Measurements from ENCODE around the gene MAP3K3.

The MAP3K3 gene

DNA sequence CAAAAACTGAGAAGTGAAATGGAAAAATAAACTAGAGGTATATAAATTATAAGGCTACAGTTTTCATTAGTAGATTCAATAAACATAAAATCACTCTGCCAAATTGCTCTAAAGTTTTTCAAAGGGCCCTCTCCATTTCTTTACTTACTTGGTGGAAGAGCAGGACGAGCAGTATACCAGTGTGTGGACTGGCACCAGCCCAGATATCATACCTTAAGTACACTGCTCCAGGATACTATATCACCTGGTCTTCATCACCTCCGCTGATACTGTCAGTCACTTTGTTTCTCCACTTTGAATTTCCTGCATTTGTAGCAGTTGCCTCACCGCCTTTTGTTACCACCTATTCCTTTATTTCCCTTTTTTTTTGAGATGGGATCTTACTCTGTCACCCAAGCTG lies 37.6 kb downstream of the MAP3K3 start:
- no peaks in the 10 kb centered on the region for H3K27me3 ChIP-seq (ENCODE audit: control insufficient read depth, insufficient read depth, low read length)
- no peak overlapping the region for H3K4me3 ChIP-seq (ENCODE audit: low read length)
- peaks cover 7% of the 10 kb centered on the region for H3K36me3 ChIP-seq (ENCODE audit: control insufficient read depth, low read depth, low read length)
- H3K4me1 ChIP-seq (ENCODE audit: control insufficient read depth, low read depth, low read length): no peaks in the 10 kb centered on the region
- H3K27ac ChIP-seq (ENCODE audit: low read length): no peak overlapping the region
- no peaks in the 10 kb centered on the region for H3K9me3 ChIP-seq (ENCODE audit: control insufficient read depth, low read depth, low read length)
- H3K9ac ChIP-seq (ENCODE audit: low read length): no peak overlapping the region

GRCh38 chr17:63665527-63666214 lies 43.5 kb downstream of the MAP3K3 start:
- H3K36me3 ChIP-seq (ENCODE audit: control insufficient read depth, low read depth, low read length): no peaks in the 10 kb centered on the region

GRCh38 chr17:63672856-63673255 lies 50.6 kb downstream of the MAP3K3 start:
- no peak overlapping the region for H3K4me3 ChIP-seq (ENCODE audit: low read length)
- H3K36me3 ChIP-seq (ENCODE audit: control insufficient read depth, low read depth, low read length): no peaks in the 10 kb centered on the region
- no peaks in the 10 kb centered on the region for H3K9me3 ChIP-seq (ENCODE audit: control insufficient read depth, low read depth, low read length)
- H3K27me3 ChIP-seq (ENCODE audit: control insufficient read depth, insufficient read depth, low read length): no peaks in the 10 kb centered on the region
- H3K9ac ChIP-seq (ENCODE audit: low read length): no peak overlapping the region
- H3K27ac ChIP-seq (ENCODE audit: low read length): no peak overlapping the region
- peaks cover 24% of the 10 kb centered on the region for H3K4me1 ChIP-seq (ENCODE audit: control insufficient read depth, low read depth, low read length)

More at GRCh38 chr17:63665527-63666214, 43.5 kb downstream of the MAP3K3 start:
- Histone ChIP-seq H3K4me1 (ENCODE audit: control insufficient read depth, low read depth, low read length) (no peaks in the 10 kb centered on the region), H3K27me3 (ENCODE audit: control insufficient read depth, insufficient read depth, low read length) (no peaks in the 10 kb centered on the region), H3K27ac (ENCODE audit: low read length) (no peak overlapping the region), H3K9me3 (ENCODE audit: control insufficient read depth, low read depth, low read length) (no peaks in the 10 kb centered on the region), H3K9ac (ENCODE audit: low read length) (no peak overlapping the region), H3K4me3 (ENCODE audit: low read length) (no peak overlapping the region)

GRCh38 chr17:63675231-63675606 lies 53.0 kb downstream of the MAP3K3 start:
- H3K9ac ChIP-seq (ENCODE audit: low read length): no peak overlapping the region
- no peak overlapping the region for H3K4me3 ChIP-seq (ENCODE audit: low read length)

GRCh38 chr17:63675607-63676546 lies 53.7 kb downstream of the MAP3K3 start:
- peaks cover 24% of the 10 kb centered on the region for H3K4me1 ChIP-seq (ENCODE audit: control insufficient read depth, low read depth, low read length)
- no peak overlapping the region for H3K9ac ChIP-seq (ENCODE audit: low read length)
- H3K27me3 ChIP-seq (ENCODE audit: control insufficient read depth, insufficient read depth, low read length): no peaks in the 10 kb centered on the region
- no peak overlapping the region for H3K4me3 ChIP-seq (ENCODE audit: low read length)
- H3K9me3 ChIP-seq (ENCODE audit: control insufficient read depth, low read depth, low read length): no peaks in the 10 kb centered on the region
- H3K27ac ChIP-seq (ENCODE audit: low read length): no peak overlapping the region
- no peaks in the 10 kb centered on the region for H3K36me3 ChIP-seq (ENCODE audit: control insufficient read depth, low read depth, low read length)

More at GRCh38 chr17:63675231-63675606, 53.0 kb downstream of the MAP3K3 start:
- Histone ChIP-seq H3K4me1 (ENCODE audit: control insufficient read depth, low read depth, low read length) (peaks cover 24% of the 10 kb centered on the region), H3K36me3 (ENCODE audit: control insufficient read depth, low read depth, low read length) (no peaks in the 10 kb centered on the region), H3K27ac (ENCODE audit: low read length) (no peak overlapping the region), H3K27me3 (ENCODE audit: control insufficient read depth, insufficient read depth, low read length) (no peaks in the 10 kb centered on the region), H3K9me3 (ENCODE audit: control insufficient read depth, low read depth, low read length) (no peaks in the 10 kb centered on the region)

- no peaks in the 10 kb centered on the region for H3K27me3 ChIP-seq (ENCODE audit: control insufficient read depth, insufficient read depth, low read length)
- H3K4me1 ChIP-seq (ENCODE audit: control insufficient read depth, low read depth, low read length): peaks cover 24% of the 10 kb centered on the region
- H3K4me3 ChIP-seq (ENCODE audit: low read length): no peak overlapping the region
- no peak overlapping the region for H3K9ac ChIP-seq (ENCODE audit: low read length)
- H3K36me3 ChIP-seq (ENCODE audit: control insufficient read depth, low read depth, low read length): no peaks in the 10 kb centered on the region
- no peaks in the 10 kb centered on the region for H3K9me3 ChIP-seq (ENCODE audit: control insufficient read depth, low read depth, low read length)
- H3K27ac ChIP-seq (ENCODE audit: low read length): no peak overlapping the region
These were observed 54.4 kb downstream of the MAP3K3 start for GRCh38 chr17:63676584-63676983.

DNA sequence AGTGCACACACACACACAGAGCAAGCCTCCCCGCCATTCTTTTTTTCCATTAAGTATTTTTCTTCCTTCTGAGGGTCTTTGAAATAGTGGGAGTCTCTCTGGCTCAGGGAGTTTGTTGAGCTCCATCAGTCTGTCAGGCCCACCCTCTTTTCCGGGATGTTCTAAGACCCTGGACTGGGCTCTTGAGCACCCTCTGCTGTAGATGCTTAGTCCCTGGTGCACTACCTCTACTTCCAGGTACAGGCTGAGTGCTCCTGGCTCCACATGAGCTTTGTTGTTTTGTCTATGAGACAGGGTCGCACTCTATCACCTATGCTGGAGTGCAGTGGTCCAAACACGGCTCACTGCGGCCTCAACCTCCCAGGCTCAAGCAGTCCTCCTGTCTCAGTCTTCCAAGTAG lies 57.0 kb downstream of the MAP3K3 start:
- peaks cover 18% of the 10 kb centered on the region for H3K4me1 ChIP-seq (ENCODE audit: control insufficient read depth, low read depth, low read length)
- H3K36me3 ChIP-seq (ENCODE audit: control insufficient read depth, low read depth, low read length): peaks cover 2% of the 10 kb centered on the region
- no peak overlapping the region for H3K4me3 ChIP-seq (ENCODE audit: low read length)
- H3K27ac ChIP-seq (ENCODE audit: low read length): no peak overlapping the region
- H3K9ac ChIP-seq (ENCODE audit: low read length): no peak overlapping the region
- no peaks in the 10 kb centered on the region for H3K27me3 ChIP-seq (ENCODE audit: control insufficient read depth, insufficient read depth, low read length)
- no peaks in the 10 kb centered on the region for H3K9me3 ChIP-seq (ENCODE audit: control insufficient read depth, low read depth, low read length)

DNA sequence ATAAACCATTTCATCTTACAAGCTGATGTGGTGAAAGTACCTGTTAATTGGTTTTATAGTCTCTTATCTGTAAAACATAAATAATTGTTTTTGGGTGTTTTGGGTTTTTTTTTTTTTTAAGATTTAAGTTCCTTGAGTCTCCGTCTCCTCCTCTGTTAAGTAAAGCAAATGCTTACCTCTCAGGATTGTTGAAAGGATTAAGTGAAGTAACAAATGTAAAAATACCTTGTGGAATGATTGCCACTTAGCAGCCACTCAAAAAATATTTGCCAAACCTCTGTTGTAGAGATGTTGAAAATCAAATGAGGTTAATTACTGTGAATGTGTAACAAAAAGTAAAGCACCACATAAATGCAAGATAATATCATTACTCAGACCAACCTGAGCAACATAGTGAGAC lies 58.5 kb downstream of the MAP3K3 start:
- Histone ChIP-seq H3K9me3 (ENCODE audit: control insufficient read depth, low read depth, low read length) (no peaks in the 10 kb centered on the region), H3K36me3 (ENCODE audit: control insufficient read depth, low read depth, low read length) (peaks cover 2% of the 10 kb centered on the region), H3K27me3 (ENCODE audit: control insufficient read depth, insufficient read depth, low read length) (no peaks in the 10 kb centered on the region), H3K4me3 (ENCODE audit: low read length) (no peak overlapping the region), H3K4me1 (ENCODE audit: control insufficient read depth, low read depth, low read length) (peaks cover 4% of the 10 kb centered on the region), H3K27ac (ENCODE audit: low read length) (no peak overlapping the region), H3K9ac (ENCODE audit: low read length) (no peak overlapping the region)

DNA sequence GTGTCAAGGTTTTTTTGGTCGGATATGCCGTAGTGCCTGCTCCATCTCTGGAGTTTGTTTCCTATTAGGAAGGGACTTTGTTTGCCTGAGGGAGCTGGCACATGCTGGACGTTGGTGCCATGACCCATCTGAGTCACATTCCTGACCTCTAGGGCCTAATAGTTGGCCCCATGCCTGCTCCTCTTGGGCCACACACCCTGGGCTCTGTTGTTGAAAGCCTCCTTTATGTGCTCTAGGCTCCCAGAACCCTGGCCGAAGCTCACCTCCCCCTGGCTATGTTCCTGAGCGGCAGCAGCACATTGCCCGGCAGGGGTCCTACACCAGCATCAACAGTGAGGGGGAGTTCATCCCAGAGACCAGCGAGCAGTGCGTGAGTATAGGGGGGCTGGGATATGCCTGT lies 59.3 kb downstream of the MAP3K3 start:
- H3K9me3 ChIP-seq (ENCODE audit: control insufficient read depth, low read depth, low read length): no peaks in the 10 kb centered on the region
- H3K4me1 ChIP-seq (ENCODE audit: control insufficient read depth, low read depth, low read length): no peaks in the 10 kb centered on the region
- H3K36me3 ChIP-seq (ENCODE audit: control insufficient read depth, low read depth, low read length): peaks cover 2% of the 10 kb centered on the region
- no peaks in the 10 kb centered on the region for H3K27me3 ChIP-seq (ENCODE audit: control insufficient read depth, insufficient read depth, low read length)
- H3K4me3 ChIP-seq (ENCODE audit: low read length): no peak overlapping the region
- no peak overlapping the region for H3K27ac ChIP-seq (ENCODE audit: low read length)
- no peak overlapping the region for H3K9ac ChIP-seq (ENCODE audit: low read length)

DNA sequence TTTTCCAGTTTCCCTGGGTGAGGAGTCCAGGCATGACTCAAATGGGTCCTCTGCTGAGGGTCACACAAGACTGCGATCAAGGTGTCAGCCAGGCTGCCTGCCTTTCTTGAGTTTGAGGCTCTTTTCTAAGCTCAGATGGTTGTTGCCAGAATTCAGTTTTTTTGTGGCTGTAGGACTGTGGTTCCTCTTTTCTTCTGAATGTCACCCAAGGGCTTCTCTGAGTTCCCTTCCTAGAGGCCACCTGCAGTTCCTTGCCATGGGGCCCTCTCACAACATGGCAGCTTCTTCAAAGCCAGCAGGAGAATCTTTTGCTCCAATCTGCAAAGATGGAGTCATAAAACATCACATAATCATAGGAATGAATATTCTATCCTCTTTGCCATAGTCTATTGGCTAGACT lies 60.2 kb downstream of the MAP3K3 start:
- Histone ChIP-seq H3K27me3 (ENCODE audit: control insufficient read depth, insufficient read depth, low read length) (no peaks in the 10 kb centered on the region), H3K9ac (ENCODE audit: low read length) (no peak overlapping the region), H3K4me3 (ENCODE audit: low read length) (no peak overlapping the region), H3K9me3 (ENCODE audit: control insufficient read depth, low read depth, low read length) (no peaks in the 10 kb centered on the region), H3K4me1 (ENCODE audit: control insufficient read depth, low read depth, low read length) (no peaks in the 10 kb centered on the region), H3K27ac (ENCODE audit: low read length) (no peak overlapping the region), H3K36me3 (ENCODE audit: control insufficient read depth, low read depth, low read length) (peaks cover 2% of the 10 kb centered on the region)

DNA sequence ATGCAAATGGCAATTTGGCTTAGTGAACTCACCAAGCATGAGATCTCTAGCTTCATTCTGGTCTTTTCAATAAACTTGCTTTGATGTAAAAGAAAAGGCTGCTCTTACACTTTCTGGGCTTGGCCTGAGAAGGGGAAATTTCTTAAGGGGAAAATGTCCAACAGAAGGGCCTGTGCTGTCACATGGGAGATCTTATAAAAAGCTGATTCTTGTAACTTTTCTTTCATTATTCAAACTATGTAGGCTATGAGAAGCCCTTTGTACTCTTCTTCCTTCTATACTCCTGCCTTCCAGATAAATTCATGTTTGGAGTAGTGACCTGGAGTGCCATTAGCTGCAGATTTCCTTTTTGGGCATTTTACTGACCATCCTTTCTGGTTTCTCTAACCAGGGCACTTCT lies 60.8 kb downstream of the MAP3K3 start:
- Histone ChIP-seq H3K9me3 (ENCODE audit: control insufficient read depth, low read depth, low read length) (no peaks in the 10 kb centered on the region), H3K27ac (ENCODE audit: low read length) (no peak overlapping the region), H3K4me3 (ENCODE audit: low read length) (no peak overlapping the region), H3K36me3 (ENCODE audit: control insufficient read depth, low read depth, low read length) (peaks cover 2% of the 10 kb centered on the region), H3K4me1 (ENCODE audit: control insufficient read depth, low read depth, low read length) (no peaks in the 10 kb centered on the region), H3K27me3 (ENCODE audit: control insufficient read depth, insufficient read depth, low read length) (no peaks in the 10 kb centered on the region), H3K9ac (ENCODE audit: low read length) (no peak overlapping the region)

Measured in iPS-18a (cell line).